ENCODE results near the gene SAMD4B.
"Not testable (repeated sequence)": the region's sequence is repeated elsewhere in the genome, so short reads cannot be mapped to it uniquely, and the experiment has no call there.

The SAMD4B gene

GRCh38 chr19:39336483-39336882 lies 5.7 kb upstream of the SAMD4B start:
- DNase-seq (ENCODE audit: low read depth), result no peak

- no peak for DNase-seq (ENCODE audit: low read depth)
Observed at GRCh38 chr19:39339674-39340073, 2.5 kb upstream of the SAMD4B start.

GRCh38 chr19:39340156-39340555 lies 2.1 kb upstream of the SAMD4B start:
- not testable (repeated sequence) for DNase-seq (ENCODE audit: low read depth)

GRCh38 chr19:39341129-39341718 lies 997 bp upstream of the SAMD4B start:
- DNase-seq (ENCODE audit: low read depth), result no peak

GRCh38 chr19:39342647-39343305 lies 555 bp downstream of the SAMD4B start:
- no peak for DNase-seq (ENCODE audit: low read depth)

- no peak for DNase-seq (ENCODE audit: low read depth)
Observed at GRCh38 chr19:39345956-39346355, 3.7 kb downstream of the SAMD4B start.

GRCh38 chr19:39347332-39348164 lies 5.3 kb downstream of the SAMD4B start:
- DNase-seq (ENCODE audit: low read depth), result no peak

GRCh38 chr19:39349326-39349725 lies 7.1 kb downstream of the SAMD4B start:
- no peak for DNase-seq (ENCODE audit: low read depth)

- DNase-seq (ENCODE audit: low read depth), result no peak
Observed at GRCh38 chr19:39350156-39350555, 7.9 kb downstream of the SAMD4B start.

- DNase-seq (ENCODE audit: low read depth), result no peak
Observed at GRCh38 chr19:39351537-39352064, 9.4 kb downstream of the SAMD4B start.

- no peak for DNase-seq (ENCODE audit: low read depth)
Observed at GRCh38 chr19:39352381-39353255, 10.4 kb downstream of the SAMD4B start.

GRCh38 chr19:39355253-39355652 lies 13.0 kb downstream of the SAMD4B start:
- no peak for DNase-seq (ENCODE audit: low read depth)

- DNase-seq (ENCODE audit: low read depth), result no peak
Observed at GRCh38 chr19:39356073-39356472, 13.9 kb downstream of the SAMD4B start.

GRCh38 chr19:39356647-39357046 lies 14.4 kb downstream of the SAMD4B start:
- DNase-seq (ENCODE audit: low read depth), result no peak

GRCh38 chr19:39359026-39359425 lies 16.8 kb downstream of the SAMD4B start:
- DNase-seq (ENCODE audit: low read depth), result no peak

GRCh38 chr19:39360599-39360998 lies 18.4 kb downstream of the SAMD4B start:
- no peak for DNase-seq (ENCODE audit: low read depth)

GRCh38 chr19:39362682-39363657 lies 20.7 kb downstream of the SAMD4B start:
- no peak for DNase-seq (ENCODE audit: low read depth)

- no peak for DNase-seq (ENCODE audit: low read depth)
Observed at GRCh38 chr19:39363901-39364457, 21.8 kb downstream of the SAMD4B start.

- DNase-seq (ENCODE audit: low read depth), result no peak
Observed at GRCh38 chr19:39365531-39365930, 23.3 kb downstream of the SAMD4B start.

- no peak for DNase-seq (ENCODE audit: low read depth)
Observed at GRCh38 chr19:39369200-39369599, 27.0 kb downstream of the SAMD4B start.

Measured in T follicular helper cell (primary cell).